ENCODE measurements around the gene SGK1.

The SGK1 gene

GRCh38 chr6:134352786-134353480 lies 35.0 kb upstream of the SGK1 start:
- POLR2A ChIA-PET: no interaction called here
- peaks cover 0 to 2% (median 0%) of the 10 kb centered on the region in 5 experiments for H3K27me3 ChIP-seq (replicated peaks in 2 of 5; ENCODE audit: control insufficient read depth in 4 of 5, insufficient read depth in 5 of 5, low read length in 4 of 5)

GRCh38 chr6:134351615-134352474 lies 33.9 kb upstream of the SGK1 start:
- Histone ChIP-seq H3K9me3 (ENCODE audit: control extremely low read depth in 1 of 5, control insufficient read depth in 4 of 5, insufficient read depth in 2 of 5, low read depth in 1 of 5, low read length in 4 of 5) (peaks cover 0 to 8% (median 6%) of the 10 kb centered on the region in 5 experiments), H3K27ac (ENCODE audit: insufficient read depth in 1 of 2, low read depth in 1 of 2, low read length in 2 of 2, poor library complexity in 1 of 2, severe bottlenecking in 2 of 2) (no peak overlapping the region), H3K4me3 (ENCODE audit: control insufficient read depth in 1 of 7, extremely low read depth in 1 of 7, insufficient read depth in 4 of 7, low read depth in 2 of 7, low read length in 6 of 7) (no peak overlapping the region), H3K27me3 (replicated peaks in 2 of 5; ENCODE audit: control insufficient read depth in 4 of 5, insufficient read depth in 5 of 5, low read length in 4 of 5) (peaks cover 0 to 2% (median 0%) of the 10 kb centered on the region in 5 experiments), H3K4me1 (ENCODE audit: control extremely low read depth in 1 of 4, control insufficient read depth in 4 of 4, insufficient read depth in 4 of 4, low read length in 3 of 4) (peaks cover 0 to 23% (median 15%) of the 10 kb centered on the region in 4 experiments), H3K36me3 (ENCODE audit: control insufficient read depth in 4 of 4, insufficient read depth in 4 of 4, low read length in 3 of 4) (no peaks in the 10 kb centered on the region)
- 90% methylated on average over 7 of the region's 7 CpGs for WGBS (ENCODE audit: insufficient coverage)
- DNase-seq: peak in 1 of 3 donors; percentile 14
- ChIA-PET POLR2A (no interaction called here), CTCF (interaction anchor here (0.7 to 1.5 kb wide), 2 partner anchors 22 to 62 kb away, joined by 3 to 6 read pairs; no protein-coding TSS in a partner anchor)

More at GRCh38 chr6:134352786-134353480, 35.0 kb upstream of the SGK1 start:
- peak in 2 of 3 donors; percentile 60 to 66 for DNase-seq
- WGBS (ENCODE audit: insufficient coverage): 94% methylated on average over 3 of the region's 4 CpGs
- H3K27ac ChIP-seq (ENCODE audit: insufficient read depth in 1 of 2, low read depth in 1 of 2, low read length in 2 of 2, poor library complexity in 1 of 2, severe bottlenecking in 2 of 2): no peak overlapping the region
- no peak overlapping the region for H3K4me3 ChIP-seq (ENCODE audit: control insufficient read depth in 1 of 7, extremely low read depth in 1 of 7, insufficient read depth in 4 of 7, low read depth in 2 of 7, low read length in 6 of 7)
- CTCF ChIA-PET: interaction anchor here (0.7 to 1.5 kb wide), 4 partner anchors 13 to 288 kb away, joined by 3 to 6 read pairs (median 3); no protein-coding TSS in a partner anchor
- H3K36me3 ChIP-seq (ENCODE audit: control insufficient read depth in 4 of 4, insufficient read depth in 4 of 4, low read length in 3 of 4): no peaks in the 10 kb centered on the region
- peaks cover 1 to 10% (median 6%) of the 10 kb centered on the region in 5 experiments for H3K9me3 ChIP-seq (ENCODE audit: control extremely low read depth in 1 of 5, control insufficient read depth in 4 of 5, insufficient read depth in 2 of 5, low read depth in 1 of 5, low read length in 4 of 5)
- peaks cover 0 to 23% (median 15%) of the 10 kb centered on the region in 4 experiments for H3K4me1 ChIP-seq (ENCODE audit: control extremely low read depth in 1 of 4, control insufficient read depth in 4 of 4, insufficient read depth in 4 of 4, low read length in 3 of 4)

GRCh38 chr6:134347885-134348805 lies 30.2 kb upstream of the SGK1 start:
- ChIA-PET CTCF (interaction anchor here (0.9 to 1.4 kb wide), 2 partner anchors 8 to 25 kb away, joined by 3 to 4 read pairs; no protein-coding TSS in a partner anchor), POLR2A (no interaction called here)
- 98% methylated on average over 19 of the region's 22 CpGs for WGBS (ENCODE audit: insufficient coverage)
- no peaks in the 10 kb centered on the region for H3K9me3 ChIP-seq (ENCODE audit: control extremely low read depth in 1 of 5, control insufficient read depth in 4 of 5, insufficient read depth in 2 of 5, low read depth in 1 of 5, low read length in 4 of 5)
- DNase-seq: no peak
- peaks cover 0 to 28% (median 12%) of the 10 kb centered on the region in 4 experiments for H3K4me1 ChIP-seq (ENCODE audit: control extremely low read depth in 1 of 4, control insufficient read depth in 4 of 4, insufficient read depth in 4 of 4, low read length in 3 of 4)
- H3K4me3 ChIP-seq (ENCODE audit: control insufficient read depth in 1 of 7, extremely low read depth in 1 of 7, insufficient read depth in 4 of 7, low read depth in 2 of 7, low read length in 6 of 7): no peak overlapping the region
- H3K27me3 ChIP-seq (replicated peaks in 2 of 5; ENCODE audit: control insufficient read depth in 4 of 5, insufficient read depth in 5 of 5, low read length in 4 of 5): no peaks in the 10 kb centered on the region
- no peaks in the 10 kb centered on the region for H3K36me3 ChIP-seq (ENCODE audit: control insufficient read depth in 4 of 4, insufficient read depth in 4 of 4, low read length in 3 of 4)
- H3K27ac ChIP-seq (ENCODE audit: insufficient read depth in 1 of 2, low read depth in 1 of 2, low read length in 2 of 2, poor library complexity in 1 of 2, severe bottlenecking in 2 of 2): no peak overlapping the region

- POLR2A ChIA-PET: no interaction called here
- WGBS (ENCODE audit: insufficient coverage): 100% methylated on average over 6 of the region's 7 CpGs
- CTCF ChIA-PET: interaction anchor here (0.9 kb wide), 1 partner anchor 26 kb away, joined by 3 read pairs; no protein-coding TSS in a partner anchor
These were observed 29.1 kb upstream of the SGK1 start for GRCh38 chr6:134346932-134347545.

GRCh38 chr6:134345789-134346188 lies 27.9 kb upstream of the SGK1 start:
- H3K36me3 ChIP-seq (ENCODE audit: control insufficient read depth in 4 of 4, insufficient read depth in 4 of 4, low read length in 3 of 4): no peaks in the 10 kb centered on the region

More at GRCh38 chr6:134346932-134347545, 29.1 kb upstream of the SGK1 start:
- Histone ChIP-seq H3K36me3 (ENCODE audit: control insufficient read depth in 4 of 4, insufficient read depth in 4 of 4, low read length in 3 of 4) (no peaks in the 10 kb centered on the region), H3K4me3 (ENCODE audit: control insufficient read depth in 1 of 7, extremely low read depth in 1 of 7, insufficient read depth in 4 of 7, low read depth in 2 of 7, low read length in 6 of 7) (no peak overlapping the region), H3K9me3 (ENCODE audit: control extremely low read depth in 1 of 5, control insufficient read depth in 4 of 5, insufficient read depth in 2 of 5, low read depth in 1 of 5, low read length in 4 of 5) (no peaks in the 10 kb centered on the region), H3K27ac (ENCODE audit: insufficient read depth in 1 of 2, low read depth in 1 of 2, low read length in 2 of 2, poor library complexity in 1 of 2, severe bottlenecking in 2 of 2) (no peak overlapping the region), H3K4me1 (ENCODE audit: control extremely low read depth in 1 of 4, control insufficient read depth in 4 of 4, insufficient read depth in 4 of 4, low read length in 3 of 4) (peaks cover 0 to 17% (median 2%) of the 10 kb centered on the region in 4 experiments), H3K27me3 (replicated peaks in 2 of 5; ENCODE audit: control insufficient read depth in 4 of 5, insufficient read depth in 5 of 5, low read length in 4 of 5) (no peaks in the 10 kb centered on the region)
- DNase-seq: no peak

GRCh38 chr6:134343066-134343465 lies 25.2 kb upstream of the SGK1 start:
- Histone ChIP-seq H3K9me3 (ENCODE audit: control extremely low read depth in 1 of 5, control insufficient read depth in 4 of 5, insufficient read depth in 2 of 5, low read depth in 1 of 5, low read length in 4 of 5) (no peaks in the 10 kb centered on the region), H3K4me1 (ENCODE audit: control extremely low read depth in 1 of 4, control insufficient read depth in 4 of 4, insufficient read depth in 4 of 4, low read length in 3 of 4) (peaks cover 0 to 13% (median 0%) of the 10 kb centered on the region in 4 experiments), H3K36me3 (ENCODE audit: control insufficient read depth in 4 of 4, insufficient read depth in 4 of 4, low read length in 3 of 4) (no peaks in the 10 kb centered on the region), H3K4me3 (ENCODE audit: control insufficient read depth in 1 of 7, extremely low read depth in 1 of 7, insufficient read depth in 4 of 7, low read depth in 2 of 7, low read length in 6 of 7) (no peak overlapping the region), H3K27me3 (replicated peaks in 2 of 5; ENCODE audit: control insufficient read depth in 4 of 5, insufficient read depth in 5 of 5, low read length in 4 of 5) (no peaks in the 10 kb centered on the region), H3K27ac (ENCODE audit: insufficient read depth in 1 of 2, low read depth in 1 of 2, low read length in 2 of 2, poor library complexity in 1 of 2, severe bottlenecking in 2 of 2) (no peak overlapping the region)
- ChIA-PET POLR2A (interaction anchor here (0.6 kb wide), 1 partner anchor 1378 kb away, joined by 6 read pairs; no protein-coding TSS in a partner anchor), CTCF (no interaction called here)
- DNase-seq: no peak
- WGBS (ENCODE audit: insufficient coverage): 93% methylated on average over 5 of the region's 6 CpGs

More at GRCh38 chr6:134345789-134346188, 27.9 kb upstream of the SGK1 start:
- Histone ChIP-seq H3K27ac (ENCODE audit: insufficient read depth in 1 of 2, low read depth in 1 of 2, low read length in 2 of 2, poor library complexity in 1 of 2, severe bottlenecking in 2 of 2) (no peak overlapping the region), H3K4me1 (ENCODE audit: control extremely low read depth in 1 of 4, control insufficient read depth in 4 of 4, insufficient read depth in 4 of 4, low read length in 3 of 4) (peaks cover 0 to 9% (median 0%) of the 10 kb centered on the region in 4 experiments), H3K27me3 (replicated peaks in 2 of 5; ENCODE audit: control insufficient read depth in 4 of 5, insufficient read depth in 5 of 5, low read length in 4 of 5) (no peaks in the 10 kb centered on the region), H3K4me3 (ENCODE audit: control insufficient read depth in 1 of 7, extremely low read depth in 1 of 7, insufficient read depth in 4 of 7, low read depth in 2 of 7, low read length in 6 of 7) (no peak overlapping the region), H3K9me3 (ENCODE audit: control extremely low read depth in 1 of 5, control insufficient read depth in 4 of 5, insufficient read depth in 2 of 5, low read depth in 1 of 5, low read length in 4 of 5) (no peaks in the 10 kb centered on the region)
- CTCF ChIA-PET: no interaction called here
- WGBS (ENCODE audit: insufficient coverage): 100% methylated on average over 8 of the region's 8 CpGs
- no peak for DNase-seq
- POLR2A ChIA-PET: no interaction called here

Measured in common myeloid progenitor, CD34-positive (primary cell).